SK-N-SH (cell line): ENCODE results near the gene UBE3C. TPM values are rescaled to one million over a fixed set of nuclear protein-coding genes. Genes with fewer than 3 reads are reported as not detected.
A peak's percentile ranks its signal among the peaks of the same experiment; 100 is the strongest.

Experiments used
- CTCF ChIA-PET: fragments of 300-600, 350-600 bp; formaldehyde crosslinking; extraction: SDS; loops from one replicate; lab custom pipeline; 2021; lab: Yijun Ruan, JAX
- POLR2A ChIA-PET: fragments of 350-600 bp; sonication (Branson Sonifier 250); formaldehyde crosslinking; extraction: SDS; loops from one replicate; lab custom pipeline; 2020; ENCODE audit warnings: antibody characterized with exemption, inconsistent platforms; lab: Yijun Ruan, JAX
- DNase-seq: peaks from one replicate; pipeline ENCODE4 v3.0.0; 2012
- H2AFZ ChIP-seq: fragments of 200-600 bp; sonication (generic); 2 replicates; pipeline ENCODE4 v1.8.1; 2016; ENCODE audit warnings: antibody characterized with exemption, mild to moderate bottlenecking, low read depth
- H3F3A ChIP-seq: fragments of 200-600 bp; sonication (generic); replicated peaks from 2 replicates; pipeline ENCODE3; 2016; ENCODE audit warnings: antibody characterized with exemption, mild to moderate bottlenecking; ENCODE audit not compliant: insufficient read depth
- H3K27ac ChIP-seq, 2 experiments: fragments of 200-500 bp in 1 of 2; fragments of 200-600 bp in 1 of 2; sonication (Bioruptor generic) in 1 of 2; sonication (generic), shearing (Covaris generic) in 1 of 2; 2 replicates each; pipeline versions ENCODE4 v1.5.1 to v1.6.1; 2014 to 2016; ENCODE audit warnings: low read depth in 2 of 2, inconsistent platforms in 1 of 2, low read length in 1 of 2, mild to moderate bottlenecking in 1 of 2, mixed read lengths in 1 of 2
- H3K27me3 ChIP-seq: fragments of 200-600 bp; sonication (generic), shearing (Covaris generic); 2 replicates; pipeline ENCODE4 v1.6.1; 2016; ENCODE audit warnings: mixed run types; ENCODE audit not compliant: insufficient read depth
- H3K36me3 ChIP-seq, 2 experiments: fragments of 200-500 bp in 1 of 2; fragments of 200-600 bp in 1 of 2; sonication (Bioruptor generic) in 1 of 2; sonication (generic) in 1 of 2; replicated peaks in 1 of 2; 2 replicates each; pipeline versions ENCODE3 to v1.5.1; 2014 to 2016; ENCODE audit warnings: low read length in 1 of 2, mild to moderate bottlenecking in 1 of 2; ENCODE audit not compliant: insufficient read depth in 2 of 2, control insufficient read depth in 1 of 2
- H3K4me1 ChIP-seq, 2 experiments: fragments of 200-500 bp in 1 of 2; fragments of 200-600 bp in 1 of 2; sonication (Bioruptor generic) in 1 of 2; sonication (generic), shearing (Covaris generic) in 1 of 2; 2 replicates each; pipeline versions ENCODE4 v1.5.1 to v1.6.1; 2014 to 2016; ENCODE audit warnings: low read depth in 1 of 2, low read length in 1 of 2, mixed run types in 1 of 2; ENCODE audit not compliant: insufficient read depth in 2 of 2, control insufficient read depth in 1 of 2
- H3K4me2 ChIP-seq: fragments of 200-600 bp; sonication (generic), shearing (Covaris generic); 2 replicates; pipeline ENCODE4 v1.6.1; 2017; ENCODE audit warnings: mixed run types
- H3K4me3 ChIP-seq, 2 experiments: fragments of 200-500 bp in 1 of 2; fragments of 200-600 bp in 1 of 2; sonication (Bioruptor generic) in 1 of 2; sonication (generic), shearing (Covaris generic) in 1 of 2; 2 replicates each; pipeline versions ENCODE4 v1.5.1 to v1.8.1; 2014 to 2016; ENCODE audit warnings: low read depth in 2 of 2, inconsistent platforms in 1 of 2, low read length in 1 of 2, mild to moderate bottlenecking in 1 of 2, mixed read lengths in 1 of 2, moderate library complexity in 1 of 2
- H3K79me2 ChIP-seq: fragments of 200-600 bp; sonication (generic); 2 replicates; pipeline ENCODE4 v1.8.1; 2017; ENCODE audit warnings: mild to moderate bottlenecking; ENCODE audit not compliant: insufficient read depth
- H3K9ac ChIP-seq: fragments of 200-600 bp; sonication (generic); 2 replicates; pipeline ENCODE4 v1.6.1; 2017; ENCODE audit warnings: mixed run types
- H3K9me2 ChIP-seq: fragments of 200-600 bp; sonication (generic); 2 replicates; pipeline ENCODE4 v1.6.1; 2017; ENCODE audit warnings: mixed run types
- H3K9me3 ChIP-seq: fragments of 200-600 bp; sonication (generic); 2 replicates; pipeline ENCODE4 v1.6.1; 2017; ENCODE audit warnings: mixed run types, mild to moderate bottlenecking, moderate library complexity
- H4K20me1 ChIP-seq: fragments of 200-600 bp; sonication (generic); 2 replicates; pipeline ENCODE4 v1.6.1; 2017; ENCODE audit warnings: mild to moderate bottlenecking, mixed run types; ENCODE audit not compliant: insufficient read depth
- EZH2phosphoT487 ChIP-seq: fragments of 200-600 bp; sonication (generic); IDR thresholded peaks from 2 replicates; pipeline ENCODE4 v1.6.1; 2017; ENCODE audit warnings: low read depth, mixed run types, mild to moderate bottlenecking, antibody characterized with exemption, moderate library complexity, borderline replicate concordance
- FOXM1 ChIP-seq: IDR thresholded peaks from 2 replicates; pipeline ENCODE4 v1.4.0; 2012; ENCODE audit warnings: low read depth, mild to moderate bottlenecking
- GABPA ChIP-seq: IDR thresholded peaks from 2 replicates; pipeline ENCODE4 v1.4.0; 2012; ENCODE audit warnings: low read depth, mild to moderate bottlenecking
- NFIC ChIP-seq: IDR thresholded peaks from 2 replicates; pipeline ENCODE4 v1.4.0; 2012; ENCODE audit warnings: borderline replicate concordance
- SMC3 ChIP-seq: IDR thresholded peaks from 2 replicates; pipeline ENCODE4 v1.6.1; 2012; ENCODE audit warnings: low read depth, low read length, improper control_type of control experiment
- TAF1 ChIP-seq: IDR thresholded peaks from 2 replicates; pipeline ENCODE4 v1.6.1; 2012; ENCODE audit warnings: low read depth, mild to moderate bottlenecking, low read length, moderate library complexity, borderline replicate concordance
- WGBS: methylation state at CpG from one replicate; pipeline ENCODE4 v1.1.6; 2017; ENCODE audit warnings: low lambda C conversion rate; 5-methylcytosine and 5-hydroxymethylcytosine counted together
- polyA plus RNA-seq, 3 experiments: library from polyadenylated mRNA; depleted of rRNA; stranded (reverse); fragments of >200 nt; gene quantifications; 2 replicates each; pipeline ENCODE4 v1.2.3, GENCODE V29; 2012
- TF ChIP-seq, protein P1 (sequence below): fragments of 200-600 bp; sonication (generic); IDR thresholded peaks from 2 replicates; pipeline ENCODE4 v1.6.1; 2017; ENCODE audit warnings: antibody characterized with exemption, mild to moderate bottlenecking, moderate library complexity

UBE3C gene
- polyA plus RNA-seq, 1 of the 3 experiments (the other 2 are of a cell fraction): 48.4 TPM

GRCh38 chr7:157297185-157297584 is 158.5 kb downstream of the UBE3C start:
- Histone ChIP-seq H3K4me3 (no peak overlapping the region), H3K79me2 (no peaks in the 10 kb centered on the region), H3K9me3 (no peaks in the 10 kb centered on the region), H3K4me1 (no peaks in the 10 kb centered on the region; a peak in 1 of 4 replicates), H3F3A (no peaks in the 10 kb centered on the region), H3K27ac (no peak overlapping the region), H3K9ac (no peak overlapping the region), H4K20me1 (no peaks in the 10 kb centered on the region), H3K36me3 (no peaks in the 10 kb centered on the region), H3K27me3 (no peaks in the 10 kb centered on the region), H2AFZ (no peak overlapping the region), H3K4me2 (no peak overlapping the region), H3K9me2 (no peaks in the 10 kb centered on the region)
- ChIA-PET POLR2A (no interaction called here), CTCF (interaction anchor here (0.6 to 1.2 kb wide), 2 partner anchors 24 to 50 kb away, joined by 3 to 5 read pairs; no protein-coding TSS in a partner anchor)
- TF ChIP-seq EZH2phosphoT487 (no peak), SMC3 (no peak), TAF1 (no peak)
- DNase-seq: peak; percentile 22
- 90% methylated on average over 13 of the region's 13 CpGs for WGBS

DNA sequence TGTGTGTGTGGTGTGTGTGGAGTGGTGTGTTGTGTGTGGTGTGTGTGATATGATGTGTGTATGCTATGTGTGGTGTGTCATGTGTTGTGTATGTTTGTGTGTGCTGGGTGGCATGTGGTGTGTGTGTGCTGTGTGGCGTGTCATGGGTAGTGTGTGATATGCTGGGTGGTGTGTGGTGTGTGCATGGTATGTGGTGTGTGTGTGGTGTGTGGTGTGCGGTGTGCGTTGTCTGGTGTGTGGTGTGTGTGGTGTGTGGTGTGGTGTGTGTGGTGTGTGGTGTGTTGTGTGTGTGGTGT is 160.5 kb downstream of the UBE3C start:
- Histone ChIP-seq H3K27ac (no peak overlapping the region), H3K4me1 (no peaks in the 10 kb centered on the region; a peak in 1 of 4 replicates), H3K4me3 (no peak overlapping the region)
- WGBS: 87% methylated on average over 3 of the region's 3 CpGs
- POLR2A ChIA-PET: no interaction called here
- CTCF ChIA-PET: interaction anchor here (1.0 kb wide), 1 partner anchor 18 kb away, joined by 4 read pairs; no protein-coding TSS in a partner anchor
- TF ChIP-seq FOXM1: no peak
- no peak for TF ChIP-seq NFIC
- TF ChIP-seq GABPA: no peak
- TF ChIP-seq, all 33 proteins: peak for 0
- H2AFZ ChIP-seq: no peak overlapping the region
- H4K20me1 ChIP-seq: no peaks in the 10 kb centered on the region
- no peaks in the 10 kb centered on the region for H3K9me3 ChIP-seq
- no peak overlapping the region for H3K9ac ChIP-seq
- H3K9me2 ChIP-seq: no peaks in the 10 kb centered on the region
- H3K36me3 ChIP-seq: no peaks in the 10 kb centered on the region
- no peak overlapping the region for H3K4me2 ChIP-seq
- no peak for DNase-seq
- H3K27me3 ChIP-seq: no peaks in the 10 kb centered on the region
- H3K79me2 ChIP-seq: no peaks in the 10 kb centered on the region
- H3F3A ChIP-seq: no peaks in the 10 kb centered on the region

DNA sequence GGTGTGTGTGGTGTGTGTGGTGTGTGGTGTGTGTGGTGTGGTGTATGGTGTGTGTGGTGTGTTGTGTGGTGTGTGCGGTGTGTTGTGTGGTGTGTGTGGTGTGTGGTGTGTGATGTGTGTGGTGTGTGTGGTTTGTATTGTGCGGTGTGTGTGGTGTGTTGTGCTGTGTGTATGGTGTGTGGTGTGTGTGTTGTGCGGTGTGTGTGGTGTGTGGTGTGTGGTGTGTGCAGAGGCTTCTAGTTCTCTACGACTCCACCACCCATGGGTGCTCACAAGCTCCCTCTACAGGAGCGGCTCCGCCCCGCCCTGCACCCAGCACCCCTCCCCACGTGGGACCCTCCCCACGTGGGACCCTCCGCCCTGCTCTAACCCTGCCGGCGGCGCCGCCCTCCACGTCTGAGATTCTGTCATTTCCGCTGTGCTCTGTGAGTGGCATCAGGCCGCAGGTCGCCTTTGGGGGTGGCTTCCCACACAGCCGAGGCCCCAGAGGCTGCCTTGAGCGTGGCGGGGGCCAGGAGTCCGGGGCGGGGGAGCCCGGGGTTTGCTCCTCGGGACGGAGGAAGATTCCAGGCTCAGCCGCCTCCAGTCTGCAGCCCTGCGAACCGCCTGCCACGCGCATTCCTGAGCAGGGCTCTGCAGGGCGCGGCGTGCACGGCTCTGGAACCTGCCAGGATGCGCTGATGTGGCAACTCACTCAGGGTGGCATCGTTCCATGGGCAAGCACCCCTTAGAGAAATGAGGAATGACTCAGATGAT is 161.1 kb downstream of the UBE3C start:
- ChIA-PET POLR2A (no interaction called here), CTCF (interaction anchor here (0.8 to 1.7 kb wide), 3 partner anchors 17 to 395 kb away, joined by 3 to 6 read pairs (median 4); no protein-coding TSS in a partner anchor)
- H3F3A ChIP-seq: no peaks in the 10 kb centered on the region
- no peak overlapping the region for H2AFZ ChIP-seq
- H3K4me1 ChIP-seq: no peaks in the 10 kb centered on the region; a peak in 1 of 4 replicates
- WGBS: 76% methylated on average over 21 of the region's 37 CpGs
- DNase-seq: peak; percentile 71
- H3K27ac ChIP-seq: no peak overlapping the region
- H3K9me3 ChIP-seq: no peaks in the 10 kb centered on the region
- H3K27me3 ChIP-seq: no peaks in the 10 kb centered on the region
- H3K4me2 ChIP-seq: no peak overlapping the region
- TF ChIP-seq, protein P1, sequence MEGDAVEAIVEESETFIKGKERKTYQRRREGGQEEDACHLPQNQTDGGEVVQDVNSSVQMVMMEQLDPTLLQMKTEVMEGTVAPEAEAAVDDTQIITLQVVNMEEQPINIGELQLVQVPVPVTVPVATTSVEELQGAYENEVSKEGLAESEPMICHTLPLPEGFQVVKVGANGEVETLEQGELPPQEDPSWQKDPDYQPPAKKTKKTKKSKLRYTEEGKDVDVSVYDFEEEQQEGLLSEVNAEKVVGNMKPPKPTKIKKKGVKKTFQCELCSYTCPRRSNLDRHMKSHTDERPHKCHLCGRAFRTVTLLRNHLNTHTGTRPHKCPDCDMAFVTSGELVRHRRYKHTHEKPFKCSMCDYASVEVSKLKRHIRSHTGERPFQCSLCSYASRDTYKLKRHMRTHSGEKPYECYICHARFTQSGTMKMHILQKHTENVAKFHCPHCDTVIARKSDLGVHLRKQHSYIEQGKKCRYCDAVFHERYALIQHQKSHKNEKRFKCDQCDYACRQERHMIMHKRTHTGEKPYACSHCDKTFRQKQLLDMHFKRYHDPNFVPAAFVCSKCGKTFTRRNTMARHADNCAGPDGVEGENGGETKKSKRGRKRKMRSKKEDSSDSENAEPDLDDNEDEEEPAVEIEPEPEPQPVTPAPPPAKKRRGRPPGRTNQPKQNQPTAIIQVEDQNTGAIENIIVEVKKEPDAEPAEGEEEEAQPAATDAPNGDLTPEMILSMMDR: peak; percentile 25; the same call in 1 of the 2 replicates
- TF ChIP-seq NFIC: no peak
- no peak overlapping the region for H3K4me3 ChIP-seq
- H3K36me3 ChIP-seq: no peaks in the 10 kb centered on the region
- H3K9me2 ChIP-seq: no peaks in the 10 kb centered on the region
- no peaks in the 10 kb centered on the region for H3K79me2 ChIP-seq
- no peak overlapping the region for H3K9ac ChIP-seq
- no peaks in the 10 kb centered on the region for H4K20me1 ChIP-seq
